HepG2 (cell line): ENCODE results near the gene OR2L8.

Experiments
- ATF4 ChIP-seq, 2 experiments: fragments of 450-650 bp in 1 of 2; sonication (generic) in 1 of 2; formaldehyde crosslinking; IDR thresholded peaks; 2 replicates each; pipeline versions ENCODE4 v1.5.0 to v1.8.0; 2020 to 2022; ENCODE audit warnings: mild to moderate bottlenecking in 1 of 2, missing genetic modification reagents in 1 of 2
- CCAR2 ChIP-seq: fragments of 200-400 bp; formaldehyde crosslinking; optimal IDR thresholded peaks from 2 replicates; pipeline ENCODE3; 2018; ENCODE audit warnings: low read depth, mild to moderate bottlenecking, low read length, moderate library complexity
- GABPA ChIP-seq, 2 experiments: IDR thresholded peaks; 2 replicates each; pipeline ENCODE4 v1.6.1; 2011 to 2016; ENCODE audit warnings: low read depth in 2 of 2, low read length in 1 of 2, missing biosample characterization in 1 of 2, missing genetic modification characterization in 1 of 2
- HMG20B ChIP-seq: conservative IDR thresholded peaks from 2 replicates; pipeline ENCODE4 v1.6.1; 2016; ENCODE audit warnings: missing genetic modification reagents, missing compliant biosample characterization
- POLR2AphosphoS5 ChIP-seq: IDR thresholded peaks from 2 replicates; pipeline ENCODE4 v1.6.1; 2012; ENCODE audit warnings: low read depth, low read length
- RAD21 ChIP-seq: fragments of 450-650 bp; formaldehyde crosslinking; IDR thresholded peaks from 2 replicates; pipeline ENCODE4 v1.5.0; 2020; ENCODE audit warnings: mild to moderate bottlenecking
- REST ChIP-seq, 2 experiments: IDR thresholded peaks; 2 replicates each; pipeline ENCODE4 v1.6.1; 2011 to 2012; ENCODE audit warnings: low read length in 2 of 2, borderline replicate concordance in 1 of 2, low read depth in 1 of 2, mild to moderate bottlenecking in 1 of 2, moderate library complexity in 1 of 2
- ZBTB7A ChIP-seq: sonication (generic); formaldehyde crosslinking; IDR thresholded peaks from 2 replicates; pipeline ENCODE4 v1.8.0; 2022; ENCODE audit warnings: mild to moderate bottlenecking, missing genetic modification reagents

- TF ChIP-seq RAD21 (CRISPR knock-in tag) (no peak), ATF4 (CRISPR knock-in tag; IDR thresholded peaks at IDR 0.05) (no peak), REST (IDR thresholded peaks at IDR 0.05; ENCODE audit: borderline replicate concordance in 1 of 2, low read depth in 1 of 2, low read length in 2 of 2) (no peak), GABPA (IDR thresholded peaks at IDR 0.05; ENCODE audit: low read depth, low read length) (no peak), GABPA (CRISPR knock-in tag; IDR thresholded peaks at IDR 0.05; ENCODE audit: low read depth) (no peak), POLR2AphosphoS5 (no peak), ZBTB7A (CRISPR knock-in tag) (no peak), HMG20B (CRISPR knock-in tag) (no peak), CCAR2 (no peak)
Observed at GRCh38 chr1:247935781-247936180, 12.9 kb upstream of the OR2L8 start.
